Right lobe of liver (tissue), 4 donors: ENCODE results near the gene GALNT14.

Experiments
- POLR2A ChIP-seq: fragments of 450-650 bp; IDR thresholded peaks from one replicate; pipeline ENCODE4 v1.6.1; 2017; ENCODE audit warnings: antibody characterized with exemption, mild to moderate bottlenecking
- TF ChIP-seq, protein P1 (sequence below), 4 donors: fragments of 200-600 bp in 3 of 4; fragments of 450-650 bp in 1 of 4; IDR thresholded peaks; one replicate each; pipeline versions ENCODE4 v1.5.1 to v1.8.0; 2016 to 2022; ENCODE audit warnings: antibody characterized with exemption in 4 of 4, mild to moderate bottlenecking in 2 of 4
- donor health status: DM: no; HTN: no; CAD: no.
- donor health status: DM: no; HTN: no; CAD: no.
- donor health status: DM: no; HTN: yes; CAD: no.

- TF ChIP-seq, protein P1, sequence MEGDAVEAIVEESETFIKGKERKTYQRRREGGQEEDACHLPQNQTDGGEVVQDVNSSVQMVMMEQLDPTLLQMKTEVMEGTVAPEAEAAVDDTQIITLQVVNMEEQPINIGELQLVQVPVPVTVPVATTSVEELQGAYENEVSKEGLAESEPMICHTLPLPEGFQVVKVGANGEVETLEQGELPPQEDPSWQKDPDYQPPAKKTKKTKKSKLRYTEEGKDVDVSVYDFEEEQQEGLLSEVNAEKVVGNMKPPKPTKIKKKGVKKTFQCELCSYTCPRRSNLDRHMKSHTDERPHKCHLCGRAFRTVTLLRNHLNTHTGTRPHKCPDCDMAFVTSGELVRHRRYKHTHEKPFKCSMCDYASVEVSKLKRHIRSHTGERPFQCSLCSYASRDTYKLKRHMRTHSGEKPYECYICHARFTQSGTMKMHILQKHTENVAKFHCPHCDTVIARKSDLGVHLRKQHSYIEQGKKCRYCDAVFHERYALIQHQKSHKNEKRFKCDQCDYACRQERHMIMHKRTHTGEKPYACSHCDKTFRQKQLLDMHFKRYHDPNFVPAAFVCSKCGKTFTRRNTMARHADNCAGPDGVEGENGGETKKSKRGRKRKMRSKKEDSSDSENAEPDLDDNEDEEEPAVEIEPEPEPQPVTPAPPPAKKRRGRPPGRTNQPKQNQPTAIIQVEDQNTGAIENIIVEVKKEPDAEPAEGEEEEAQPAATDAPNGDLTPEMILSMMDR (IDR thresholded peaks at IDR 0.05): no peak
- no peak for TF ChIP-seq POLR2A
Measured at GRCh38 chr2:31060397-31060796, 77.8 kb downstream of the GALNT14 start.
